Fibroblast of mammary gland (primary cell): ENCODE measurements around the gene MIS18BP1.

Experiments used
- DNase-seq: peaks from one replicate; pipeline ENCODE4 v3.0.0-alpha.2; 2010; ENCODE audit warnings: low read depth
- H3K4me3 ChIP-seq: 2 replicates; pipeline ENCODE4 v1.5.1; 2011; ENCODE audit warnings: low read depth, mild to moderate bottlenecking, low read length, moderate library complexity; ENCODE audit not compliant: control insufficient read depth
- TF ChIP-seq, protein P1 (sequence below): conservative IDR thresholded peaks from 2 replicates; pipeline ENCODE4 v1.5.1; 2011; ENCODE audit warnings: low read depth, low read length, inconsistent platforms; ENCODE audit not compliant: control insufficient read depth, insufficient read depth

The MIS18BP1 gene

DNA sequence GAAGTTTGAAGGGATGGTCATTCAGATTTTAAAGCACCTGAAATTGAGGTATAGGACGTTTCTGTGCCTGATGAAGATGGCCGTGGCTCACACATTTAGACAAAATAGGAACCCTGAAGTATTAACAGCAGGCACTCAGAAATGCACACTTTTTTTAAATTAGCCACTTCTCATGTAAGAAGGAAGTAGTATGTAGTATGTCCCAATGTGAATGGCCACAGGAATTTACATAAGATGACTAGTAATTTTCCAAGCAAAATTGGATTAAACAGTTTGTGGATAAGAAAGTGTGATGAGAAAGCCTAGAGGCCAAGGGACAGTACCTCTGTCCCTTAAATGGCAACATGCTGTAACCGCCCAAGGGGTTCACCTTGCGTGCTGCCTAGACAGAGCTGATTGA lies 1.8 kb upstream of the MIS18BP1 start:
- H3K4me3 ChIP-seq, result no peak overlapping the region
- TF ChIP-seq, protein P1, sequence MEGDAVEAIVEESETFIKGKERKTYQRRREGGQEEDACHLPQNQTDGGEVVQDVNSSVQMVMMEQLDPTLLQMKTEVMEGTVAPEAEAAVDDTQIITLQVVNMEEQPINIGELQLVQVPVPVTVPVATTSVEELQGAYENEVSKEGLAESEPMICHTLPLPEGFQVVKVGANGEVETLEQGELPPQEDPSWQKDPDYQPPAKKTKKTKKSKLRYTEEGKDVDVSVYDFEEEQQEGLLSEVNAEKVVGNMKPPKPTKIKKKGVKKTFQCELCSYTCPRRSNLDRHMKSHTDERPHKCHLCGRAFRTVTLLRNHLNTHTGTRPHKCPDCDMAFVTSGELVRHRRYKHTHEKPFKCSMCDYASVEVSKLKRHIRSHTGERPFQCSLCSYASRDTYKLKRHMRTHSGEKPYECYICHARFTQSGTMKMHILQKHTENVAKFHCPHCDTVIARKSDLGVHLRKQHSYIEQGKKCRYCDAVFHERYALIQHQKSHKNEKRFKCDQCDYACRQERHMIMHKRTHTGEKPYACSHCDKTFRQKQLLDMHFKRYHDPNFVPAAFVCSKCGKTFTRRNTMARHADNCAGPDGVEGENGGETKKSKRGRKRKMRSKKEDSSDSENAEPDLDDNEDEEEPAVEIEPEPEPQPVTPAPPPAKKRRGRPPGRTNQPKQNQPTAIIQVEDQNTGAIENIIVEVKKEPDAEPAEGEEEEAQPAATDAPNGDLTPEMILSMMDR, result no peak
- no peak for DNase-seq

DNA sequence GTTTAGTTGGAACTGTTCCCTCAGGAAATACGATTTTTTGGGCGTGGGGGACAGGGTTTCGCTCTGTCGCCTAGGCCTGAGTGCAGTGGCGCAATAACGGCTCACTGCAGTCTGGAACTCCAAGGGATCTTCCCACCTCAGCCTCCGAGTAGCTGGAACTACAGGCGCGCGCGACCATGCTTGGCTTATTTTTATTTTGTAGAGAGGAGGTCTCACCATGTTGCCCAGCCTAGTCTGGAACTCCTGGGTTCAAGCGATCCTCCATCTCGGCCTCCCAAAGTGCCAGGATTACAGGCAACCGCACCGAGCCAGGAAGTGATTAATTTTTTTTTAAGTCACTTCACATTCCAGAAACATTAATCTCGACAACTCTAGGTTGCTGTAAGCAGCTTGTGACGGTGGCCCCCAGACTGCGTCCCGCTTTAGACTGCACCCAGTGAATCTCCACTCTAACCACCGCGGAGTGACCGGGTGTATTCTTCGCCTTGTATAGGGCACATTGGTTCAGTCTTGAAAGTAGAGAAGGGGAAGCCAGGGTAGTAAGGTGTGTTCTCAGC lies 830 bp upstream of the MIS18BP1 start:
- DNase-seq, result peak; percentile 48
- TF ChIP-seq, protein P1, result no peak
- peak overlapping the region; percentile 85 for H3K4me3 ChIP-seq

DNA sequence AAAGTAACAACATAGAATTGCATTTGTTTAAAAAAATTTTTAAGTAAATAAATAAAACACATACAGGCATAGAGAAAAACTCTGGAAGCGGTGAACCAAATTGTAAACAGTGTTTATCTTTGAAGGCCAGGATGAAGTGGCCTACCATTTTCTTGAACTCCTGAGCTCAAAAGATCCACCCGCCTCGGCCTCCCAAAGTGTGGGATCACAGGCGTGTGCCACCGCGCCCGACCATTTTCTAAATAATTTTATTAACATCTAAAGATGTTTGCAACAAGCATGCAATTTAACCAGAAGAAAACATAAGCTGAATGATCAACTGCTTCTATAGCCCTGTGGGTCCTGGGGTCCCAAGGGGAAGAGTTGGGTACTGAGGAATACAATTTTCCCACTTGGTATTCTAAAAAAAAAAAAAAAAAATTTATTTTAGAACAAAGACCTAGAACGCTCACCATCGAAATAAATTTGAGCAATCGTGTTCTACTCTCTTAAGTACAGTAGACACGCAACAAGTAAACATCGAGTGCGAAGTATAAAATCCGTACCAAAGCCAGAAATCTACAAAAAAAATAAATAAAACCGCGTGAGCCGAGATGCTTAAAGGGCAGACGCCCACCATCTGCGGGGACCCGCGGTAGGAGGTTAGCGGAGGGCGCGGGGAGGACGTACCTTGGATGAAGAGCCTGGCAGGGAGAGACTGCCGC lies 484 bp downstream of the MIS18BP1 start:
- H3K4me3 ChIP-seq, result peak overlapping the region; percentile 85
- TF ChIP-seq, protein P1, result no peak
- DNase-seq, result peak; percentile 22

DNA sequence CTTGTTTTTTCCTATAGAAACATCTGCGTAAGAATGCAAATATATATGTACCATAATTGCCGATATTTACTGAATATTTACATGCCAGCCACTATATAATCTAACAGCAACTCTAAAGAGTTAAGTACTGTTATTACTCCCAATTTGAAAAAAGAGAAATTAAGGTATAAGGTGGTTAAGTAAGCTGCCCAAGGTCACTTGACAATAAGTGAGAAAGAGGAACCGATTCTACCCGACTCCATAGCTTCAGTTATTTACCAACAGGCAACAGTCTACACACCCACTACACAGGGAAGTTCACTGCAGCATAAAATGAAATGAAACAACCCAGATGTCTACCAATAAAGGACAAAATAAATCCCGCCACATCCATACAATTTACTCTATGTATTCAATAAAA lies 1.1 kb downstream of the MIS18BP1 start:
- peak overlapping the region; percentile 85 for H3K4me3 ChIP-seq
- TF ChIP-seq, protein P1, result no peak
- peak; percentile 41 for DNase-seq

DNA sequence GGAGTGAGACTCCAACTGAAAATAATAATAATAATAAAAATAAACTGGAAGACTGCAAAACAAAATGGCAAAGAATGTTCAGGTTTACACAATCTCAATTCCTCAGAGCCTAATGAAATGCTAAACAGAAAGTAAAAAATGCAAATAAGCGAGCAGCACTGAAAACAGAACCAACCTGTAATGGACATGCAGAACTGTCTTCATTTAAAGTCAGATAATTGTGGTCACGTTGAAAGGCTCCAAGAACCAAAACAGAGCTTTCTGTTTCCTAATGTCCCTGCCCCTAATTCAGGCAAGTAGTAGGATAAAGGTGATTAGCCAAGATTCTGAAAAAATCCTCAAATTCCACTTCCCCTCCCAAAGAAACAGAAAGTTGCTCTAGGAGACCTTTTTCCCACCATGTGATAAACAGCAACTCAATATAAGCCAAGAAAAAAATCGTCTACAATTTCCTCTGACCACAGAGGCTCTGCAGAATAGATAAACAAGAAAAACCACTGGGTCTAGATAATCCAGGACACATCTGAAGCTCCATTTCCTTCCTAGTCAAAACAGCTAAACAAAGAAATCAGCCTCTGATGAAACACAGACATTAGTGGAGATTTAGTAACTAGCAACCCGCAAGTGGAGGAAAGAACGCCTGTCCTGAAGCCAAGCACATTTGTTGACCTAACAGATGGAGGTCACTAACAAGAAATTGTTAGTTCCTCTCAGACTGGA lies 3.0 kb downstream of the MIS18BP1 start:
- TF ChIP-seq, protein P1, result no peak
- DNase-seq, result peak; percentile 89
- H3K4me3 ChIP-seq, result peak overlapping the region; percentile 28

DNA sequence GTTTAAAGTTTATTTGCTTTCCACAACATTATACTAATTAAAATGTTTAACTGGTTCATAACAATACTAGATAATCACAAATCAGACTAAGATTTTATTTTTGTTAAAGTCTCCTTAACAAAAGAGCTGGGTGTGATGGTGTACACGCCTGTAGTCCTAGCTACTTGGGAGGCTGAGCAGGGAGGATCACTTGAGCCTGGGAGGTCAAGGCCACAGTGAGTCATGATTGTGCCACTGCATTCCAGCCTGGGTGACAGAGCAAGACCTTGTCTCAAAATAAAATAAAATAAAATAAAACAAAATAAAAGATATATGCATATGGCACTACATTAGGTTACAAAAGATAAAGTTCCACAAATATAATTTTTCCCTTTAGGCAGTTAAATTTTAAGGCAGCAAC lies 5.6 kb downstream of the MIS18BP1 start:
- H3K4me3 ChIP-seq, result no peak overlapping the region
- peak; percentile 29 for DNase-seq
- TF ChIP-seq, protein P1, result no peak
